ENCODE measurements around the gene MTCL1.

DNA sequence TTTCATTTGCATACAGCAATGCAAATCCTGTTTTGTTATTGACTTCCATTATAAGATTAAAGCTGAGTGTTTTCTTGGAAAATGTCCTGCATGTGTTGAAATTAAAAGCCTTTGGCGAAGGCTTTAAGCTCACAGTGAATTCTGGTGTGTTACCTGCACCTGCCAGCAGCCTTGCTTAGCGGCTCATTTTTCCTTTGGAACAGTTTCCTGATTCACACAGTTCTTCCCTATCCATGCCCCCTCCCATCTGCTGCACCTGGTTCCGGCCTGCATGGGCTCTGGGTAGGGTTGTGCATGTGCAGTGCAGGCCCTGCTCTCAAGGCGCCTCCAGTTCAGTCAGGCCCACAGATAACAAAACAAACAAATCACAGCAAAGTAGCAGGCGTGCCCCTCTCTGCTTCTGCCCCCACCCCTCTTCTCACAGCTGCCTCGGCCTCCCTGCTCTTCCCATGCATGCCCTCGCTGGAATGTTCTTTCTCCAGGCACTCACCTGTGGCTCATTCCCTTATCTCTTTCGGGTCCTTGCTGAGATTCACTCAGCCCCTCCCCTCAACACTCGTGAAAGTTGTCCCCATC lies 15.8 kb downstream of the MTCL1 start:
- TF ChIP-seq ZNF274 (IDR thresholded peaks at IDR 0.05; ENCODE audit: borderline replicate concordance, extremely low read depth, low read length) (no peak), SIX5 (IDR thresholded peaks at IDR 0.05; ENCODE audit: low read depth, low read length) (no peak), EP300 (IDR thresholded peaks at IDR 0.05; ENCODE audit: borderline replicate concordance in 1 of 2, low read depth in 2 of 2, low read length in 2 of 2) (no peak), EZH2 (IDR thresholded peaks at IDR 0.05; ENCODE audit: low read depth, low read length, severe bottlenecking) (no peak), RAD21 (IDR thresholded peaks at IDR 0.05 in 1 of 2, conservative IDR thresholded peaks at IDR 0.05 in 1 of 2; ENCODE audit: low read depth in 2 of 2, low read length in 2 of 2) (no peak)
